Right lobe of liver (tissue), 4 donors: ENCODE data around the gene RTTN.

Experiments
- POLR2A ChIP-seq: fragments of 450-650 bp; IDR thresholded peaks from one replicate; pipeline ENCODE4 v1.6.1; 2017; ENCODE audit warnings: antibody characterized with exemption, mild to moderate bottlenecking
- TF ChIP-seq, protein P1 (sequence below), 4 donors: fragments of 200-600 bp in 3 of 4; fragments of 450-650 bp in 1 of 4; IDR thresholded peaks; one replicate each; pipeline versions ENCODE4 v1.5.1 to v1.8.0; 2016 to 2022; ENCODE audit warnings: antibody characterized with exemption in 4 of 4, mild to moderate bottlenecking in 2 of 4
- donor health status: DM: no; HTN: no; CAD: no.
- donor health status: DM: no; HTN: no; CAD: no.
- donor health status: DM: no; HTN: yes; CAD: no.

DNA sequence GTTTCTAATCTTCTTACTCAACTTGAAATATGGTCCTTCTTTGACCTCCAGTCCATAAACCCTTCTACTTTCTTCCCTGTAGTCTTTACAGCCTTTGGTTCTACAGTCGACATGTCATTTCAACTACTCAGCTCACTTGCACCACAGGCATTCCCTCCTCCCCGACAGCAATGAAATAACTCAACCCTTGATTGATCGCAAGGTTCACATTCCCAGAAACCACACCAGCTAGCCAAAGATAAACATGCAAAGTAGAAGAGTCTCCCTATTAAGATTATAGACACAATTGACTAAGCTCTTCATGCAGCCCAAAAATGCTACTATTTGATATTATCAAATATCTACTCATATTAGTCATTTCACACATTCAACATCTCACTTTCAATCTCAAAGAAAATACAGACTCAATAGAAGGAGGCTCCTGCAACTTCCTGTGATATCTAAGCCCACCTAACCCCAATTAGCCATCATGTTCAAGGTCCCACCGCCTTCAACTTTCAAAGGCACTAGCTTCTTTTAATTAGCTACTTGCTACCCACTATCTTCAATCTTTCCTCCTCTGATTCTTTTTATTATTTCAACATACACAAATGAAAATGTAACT, 50.8 kb downstream of the RTTN start:
- no peak for TF ChIP-seq POLR2A
- TF ChIP-seq, protein P1, sequence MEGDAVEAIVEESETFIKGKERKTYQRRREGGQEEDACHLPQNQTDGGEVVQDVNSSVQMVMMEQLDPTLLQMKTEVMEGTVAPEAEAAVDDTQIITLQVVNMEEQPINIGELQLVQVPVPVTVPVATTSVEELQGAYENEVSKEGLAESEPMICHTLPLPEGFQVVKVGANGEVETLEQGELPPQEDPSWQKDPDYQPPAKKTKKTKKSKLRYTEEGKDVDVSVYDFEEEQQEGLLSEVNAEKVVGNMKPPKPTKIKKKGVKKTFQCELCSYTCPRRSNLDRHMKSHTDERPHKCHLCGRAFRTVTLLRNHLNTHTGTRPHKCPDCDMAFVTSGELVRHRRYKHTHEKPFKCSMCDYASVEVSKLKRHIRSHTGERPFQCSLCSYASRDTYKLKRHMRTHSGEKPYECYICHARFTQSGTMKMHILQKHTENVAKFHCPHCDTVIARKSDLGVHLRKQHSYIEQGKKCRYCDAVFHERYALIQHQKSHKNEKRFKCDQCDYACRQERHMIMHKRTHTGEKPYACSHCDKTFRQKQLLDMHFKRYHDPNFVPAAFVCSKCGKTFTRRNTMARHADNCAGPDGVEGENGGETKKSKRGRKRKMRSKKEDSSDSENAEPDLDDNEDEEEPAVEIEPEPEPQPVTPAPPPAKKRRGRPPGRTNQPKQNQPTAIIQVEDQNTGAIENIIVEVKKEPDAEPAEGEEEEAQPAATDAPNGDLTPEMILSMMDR (IDR thresholded peaks at IDR 0.05), result no peak
